Psoas muscle (tissue), 8 donors: ENCODE results near the gene CAPN8. TPM values are rescaled to one million over a fixed set of nuclear protein-coding genes. Genes with fewer than 3 reads are reported as not detected.

Source experiments
- ATAC-seq, 4 donors: fragments of 200-7000 bp; cut with Tn5 transposase; one replicate each; pipeline ENCODE4 v1.9.1; 2020; ENCODE audit warnings: moderate library complexity in 3 of 4, mild to moderate bottlenecking in 2 of 4
- DNase-seq, 2 donors: peaks; one replicate each; pipeline ENCODE4 v3.0.0-alpha.2; 2020
- H3K27ac ChIP-seq: fragments of 200-600 bp; one replicate; pipeline ENCODE4 v1.8.0; 2022
- H3K27me3 ChIP-seq, 3 donors: fragments of 200-600 bp in 1 of 3; one replicate each; pipeline versions ENCODE4 v1.6.1 to v1.8.0; 2013 to 2022; ENCODE audit warnings: low read length in 2 of 3, mild to moderate bottlenecking in 2 of 3, moderate library complexity in 1 of 3; ENCODE audit not compliant: insufficient read depth in 3 of 3
- H3K36me3 ChIP-seq, 2 donors: fragments of 200-600 bp in 1 of 2; one replicate each; pipeline versions ENCODE4 v1.6.1 to v1.8.0; 2013 to 2022; ENCODE audit warnings: low read depth in 1 of 2, mild to moderate bottlenecking in 1 of 2, moderate library complexity in 1 of 2; ENCODE audit not compliant: insufficient read depth in 1 of 2
- H3K4me1 ChIP-seq: fragments of 200-600 bp; one replicate; pipeline ENCODE4 v1.8.0; 2022
- H3K4me3 ChIP-seq: fragments of 200-600 bp; one replicate; pipeline ENCODE4 v1.8.0; 2022; ENCODE audit warnings: mild to moderate bottlenecking
- H3K9me3 ChIP-seq: fragments of 200-600 bp; one replicate; pipeline ENCODE4 v1.8.0; 2022
- WGBS, 3 donors: extraction: QIAGEN DNeasy Blood & Tissue Kit; methylation state at CpG; one replicate each; pipeline versions ENCODE4 v1.1.6 to v1.1.7; 2013; 5-methylcytosine and 5-hydroxymethylcytosine counted together
- intact Hi-C, 2 donors: fragments of 100-400 bp; cut with DNase I; formaldehyde crosslinking; loops; one replicate each; pipeline versions ENCODE4 v1.11.0 to v1.14.2; 2022
- polyA plus RNA-seq, 3 donors: library from polyadenylated mRNA; stranded (reverse); fragments of 200-250 nt; gene quantifications; one replicate each; pipeline ENCODE4 v1.2.3, GENCODE V29; 2013
- total RNA-seq, 4 donors: library from RNA; stranded (reverse); fragmentation: NEBNext Ultra II Directional in 2 of 4; extraction: Animal tissue kit (Norgen Biotek cat#: 25700) in 2 of 4; gene quantifications; one replicate each; pipeline versions ENCODE4 v1.2.1 to v1.2.4, GENCODE V29; 2021 to 2023
- TF ChIP-seq, protein P1 (sequence below): fragments of 200-600 bp; IDR thresholded peaks from one replicate; pipeline ENCODE4 v1.8.0; 2022; ENCODE audit warnings: antibody characterized with exemption
- donor health status: healthy with polysubstance abuse.
- donor health status: DM: no; HTN: no; CAD: no; lungs with moderate emphysema.
- donor health status: Bipolar disorder and iron deficiency.
- donor health status: healthy.
- donor health status: DM: yes; HTN: yes; CAD: no.
- donor health status: DM: no; HTN: no; CAD: no.
- donor health status: DM: no; HTN: no; CAD: no.
- donor health status: DM: yes; HTN: yes; CAD: no.

The CAPN8 gene
- total and polyA plus RNA-seq, 7 donors, result 0.04 to 5.4 (median 0.78) TPM; not detected in 2

DNA sequence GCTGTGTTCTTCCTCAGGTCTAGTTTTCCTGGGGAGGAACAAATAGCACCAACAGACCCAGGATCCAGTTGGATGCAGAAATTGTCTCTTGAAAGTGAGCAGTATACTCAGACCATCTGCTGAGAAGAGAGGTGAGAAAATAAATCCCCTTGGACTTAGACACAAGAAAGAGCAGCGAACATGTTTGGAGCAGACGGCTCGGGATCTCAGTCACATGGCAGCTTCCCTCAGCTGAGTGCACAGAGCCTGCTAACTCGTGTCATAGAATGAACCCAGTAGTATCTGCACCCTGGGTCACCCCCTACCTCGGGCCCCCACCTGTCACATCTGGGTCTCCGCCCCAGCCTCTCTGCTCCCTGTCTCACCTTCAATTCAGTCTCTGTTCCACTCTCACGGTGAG, 156.7 kb downstream of the CAPN8 start:
- WGBS, 3 donors, result 75 to 83% (median 77%) methylated on average over 7 of the region's 7 CpGs
- Histone ChIP-seq H3K27ac (no peak overlapping the region), H3K4me3 (no peak overlapping the region), H3K27me3 (no peaks in the 10 kb centered on the region), H3K9me3 (no peaks in the 10 kb centered on the region), H3K36me3 (no peaks in the 10 kb centered on the region), H3K4me1 (no peaks in the 10 kb centered on the region)
- TF ChIP-seq, protein P1, sequence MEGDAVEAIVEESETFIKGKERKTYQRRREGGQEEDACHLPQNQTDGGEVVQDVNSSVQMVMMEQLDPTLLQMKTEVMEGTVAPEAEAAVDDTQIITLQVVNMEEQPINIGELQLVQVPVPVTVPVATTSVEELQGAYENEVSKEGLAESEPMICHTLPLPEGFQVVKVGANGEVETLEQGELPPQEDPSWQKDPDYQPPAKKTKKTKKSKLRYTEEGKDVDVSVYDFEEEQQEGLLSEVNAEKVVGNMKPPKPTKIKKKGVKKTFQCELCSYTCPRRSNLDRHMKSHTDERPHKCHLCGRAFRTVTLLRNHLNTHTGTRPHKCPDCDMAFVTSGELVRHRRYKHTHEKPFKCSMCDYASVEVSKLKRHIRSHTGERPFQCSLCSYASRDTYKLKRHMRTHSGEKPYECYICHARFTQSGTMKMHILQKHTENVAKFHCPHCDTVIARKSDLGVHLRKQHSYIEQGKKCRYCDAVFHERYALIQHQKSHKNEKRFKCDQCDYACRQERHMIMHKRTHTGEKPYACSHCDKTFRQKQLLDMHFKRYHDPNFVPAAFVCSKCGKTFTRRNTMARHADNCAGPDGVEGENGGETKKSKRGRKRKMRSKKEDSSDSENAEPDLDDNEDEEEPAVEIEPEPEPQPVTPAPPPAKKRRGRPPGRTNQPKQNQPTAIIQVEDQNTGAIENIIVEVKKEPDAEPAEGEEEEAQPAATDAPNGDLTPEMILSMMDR, result no peak
- intact Hi-C loops, result no loop called here
- no peak for ATAC-seq
- DNase-seq, result no peak

DNA sequence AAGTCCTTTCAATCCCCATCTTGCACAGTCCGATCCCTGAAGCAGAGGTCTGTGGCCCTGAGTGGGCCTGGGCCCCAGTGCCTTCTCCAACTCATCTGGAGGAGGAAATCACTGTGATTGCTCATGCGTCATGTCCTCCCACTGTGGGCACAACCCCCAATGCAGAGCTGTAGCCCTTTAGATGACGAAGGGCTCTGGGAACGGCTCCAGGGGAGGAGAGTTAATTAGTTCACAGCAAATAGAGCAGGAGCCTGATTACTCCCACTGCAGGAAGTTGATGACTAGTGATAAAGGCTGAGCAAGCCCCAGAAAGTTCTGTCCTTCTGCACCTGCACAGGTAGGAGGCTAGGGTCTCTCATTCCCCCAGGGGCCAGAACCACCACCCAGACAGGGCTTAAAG, 160.8 kb downstream of the CAPN8 start:
- WGBS, 3 donors, result 83 to 95% (median 85%) methylated on average over 4 of the region's 4 CpGs
- DNase-seq (no peak), ATAC-seq (no peak)
- Histone ChIP-seq H3K4me3 (no peak overlapping the region), H3K27me3 (no peaks in the 10 kb centered on the region), H3K9me3 (no peaks in the 10 kb centered on the region), H3K27ac (no peak overlapping the region), H3K36me3 (no peaks in the 10 kb centered on the region), H3K4me1 (no peaks in the 10 kb centered on the region)
- intact Hi-C loops, result no loop called here
- TF ChIP-seq, protein P1, result no peak

DNA sequence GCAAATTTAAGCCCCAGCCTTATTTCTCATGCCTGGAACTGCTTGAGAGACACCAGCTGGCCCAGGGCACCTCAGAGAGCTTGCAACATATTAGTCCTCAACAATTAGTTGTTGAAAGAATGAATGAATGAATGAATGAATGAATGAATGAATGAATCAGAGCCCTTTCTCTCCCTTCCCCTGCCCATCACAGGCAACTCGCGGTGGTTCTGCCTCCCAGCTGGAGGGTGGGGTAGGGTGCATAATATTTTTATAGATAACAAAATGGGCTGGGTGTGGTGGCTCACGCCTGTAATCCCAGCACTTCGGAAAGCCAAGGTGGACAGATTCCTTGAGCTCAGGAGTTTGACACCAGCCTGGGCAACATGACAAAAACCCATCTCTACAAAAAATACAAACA, 162.2 kb downstream of the CAPN8 start:
- Histone ChIP-seq H3K27me3 (no peaks in the 10 kb centered on the region), H3K36me3 (no peaks in the 10 kb centered on the region), H3K27ac (no peak overlapping the region), H3K4me1 (no peaks in the 10 kb centered on the region), H3K9me3 (no peaks in the 10 kb centered on the region), H3K4me3 (no peak overlapping the region)
- TF ChIP-seq, protein P1, result no peak
- no peak for ATAC-seq
- intact Hi-C loops, result no loop called here
- 82 to 89% (median 89%) methylated on average over 4 of the region's 4 CpGs for WGBS, 3 donors
- DNase-seq, result no peak

DNA sequence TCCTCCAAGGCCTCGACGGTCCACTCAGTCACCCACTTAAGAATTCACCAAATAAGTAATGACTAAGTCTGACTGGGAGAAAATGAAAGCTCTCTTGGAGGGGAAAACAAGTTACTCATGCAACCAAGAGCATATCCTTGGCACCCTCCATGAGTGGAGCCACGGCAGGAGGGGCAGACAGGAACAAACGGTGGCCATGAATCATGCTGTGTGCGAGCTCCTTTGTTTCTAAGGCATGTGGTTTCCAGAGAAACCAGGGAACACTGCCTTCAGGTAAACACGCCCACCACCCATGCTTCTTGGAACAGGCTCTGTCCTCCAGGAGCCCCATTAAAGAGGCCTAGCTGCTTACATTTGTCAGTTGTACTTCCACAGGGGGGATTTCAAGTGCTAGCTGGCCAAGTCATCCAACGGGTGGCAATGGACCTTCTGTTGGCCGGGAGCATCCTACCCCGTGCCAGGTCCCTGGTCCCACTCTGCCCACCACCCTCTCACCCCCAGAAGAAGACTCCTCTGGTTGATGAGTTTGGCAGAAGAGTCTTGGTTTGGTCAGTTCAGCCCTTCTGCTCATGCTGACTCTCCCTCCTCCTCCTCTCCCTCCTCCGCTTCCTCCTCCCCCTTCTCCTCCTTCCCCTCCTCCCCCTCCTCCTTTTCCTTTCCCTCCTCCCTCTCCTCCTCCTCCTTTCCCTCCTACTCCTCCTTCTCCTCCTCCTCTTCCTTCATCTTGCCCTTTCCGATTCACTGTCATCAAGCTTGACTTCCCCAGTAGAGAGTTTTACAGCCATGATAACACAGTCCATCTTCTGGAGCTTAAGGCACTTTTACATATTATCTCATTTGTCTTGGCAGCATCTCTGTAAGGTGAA, 164.7 kb downstream of the CAPN8 start:
- ATAC-seq, result no peak
- TF ChIP-seq, protein P1, result no peak
- Histone ChIP-seq H3K9me3 (no peaks in the 10 kb centered on the region), H3K4me3 (no peak overlapping the region), H3K27me3 (no peaks in the 10 kb centered on the region), H3K4me1 (no peaks in the 10 kb centered on the region), H3K36me3 (no peaks in the 10 kb centered on the region), H3K27ac (no peak overlapping the region)
- no peak for DNase-seq
- intact Hi-C loops, result no loop called here
- WGBS, 3 donors, result 66 to 73% (median 66%) methylated on average over 11 of the region's 11 CpGs
